ENCODE data around the gene IQSEC3. TPM values are rescaled to one million over a fixed set of nuclear protein-coding genes. Genes with fewer than 3 reads are reported as not detected.

IQSEC3 gene
- total and polyA plus RNA-seq, 2 donors from 2014 or later: 1.4 to 6.9 TPM

GRCh38 chr12:178829-179109 is 112.2 kb downstream of the IQSEC3 start:
- Histone ChIP-seq H3K4me1 (ENCODE audit: control insufficient read depth in 2 of 3, insufficient read depth in 2 of 3, low read depth in 1 of 3, low read length in 3 of 3) (peaks cover 3 to 53% (median 31%) of the 10 kb centered on the region in 3 donors), H3K9ac (ENCODE audit: low read length in 3 of 3) (no peak overlapping the region), H3K9me3 (ENCODE audit: control insufficient read depth in 2 of 3, insufficient read depth in 1 of 3, low read length in 3 of 3) (no peaks in the 10 kb centered on the region), H3K27me3 (ENCODE audit: control insufficient read depth, insufficient read depth, low read length) (no peaks in the 10 kb centered on the region), H3K36me3 (ENCODE audit: control insufficient read depth in 2 of 3, insufficient read depth in 3 of 3, low read length in 3 of 3) (no peaks in the 10 kb centered on the region), H3K4me3 (ENCODE audit: low read length in 3 of 3) (no peak overlapping the region), H3K27ac (ENCODE audit: low read depth in 2 of 2, low read length in 2 of 2) (peak overlapping the region in 1 of 2 donors; percentile 13)
- TF ChIP-seq, protein P1, sequence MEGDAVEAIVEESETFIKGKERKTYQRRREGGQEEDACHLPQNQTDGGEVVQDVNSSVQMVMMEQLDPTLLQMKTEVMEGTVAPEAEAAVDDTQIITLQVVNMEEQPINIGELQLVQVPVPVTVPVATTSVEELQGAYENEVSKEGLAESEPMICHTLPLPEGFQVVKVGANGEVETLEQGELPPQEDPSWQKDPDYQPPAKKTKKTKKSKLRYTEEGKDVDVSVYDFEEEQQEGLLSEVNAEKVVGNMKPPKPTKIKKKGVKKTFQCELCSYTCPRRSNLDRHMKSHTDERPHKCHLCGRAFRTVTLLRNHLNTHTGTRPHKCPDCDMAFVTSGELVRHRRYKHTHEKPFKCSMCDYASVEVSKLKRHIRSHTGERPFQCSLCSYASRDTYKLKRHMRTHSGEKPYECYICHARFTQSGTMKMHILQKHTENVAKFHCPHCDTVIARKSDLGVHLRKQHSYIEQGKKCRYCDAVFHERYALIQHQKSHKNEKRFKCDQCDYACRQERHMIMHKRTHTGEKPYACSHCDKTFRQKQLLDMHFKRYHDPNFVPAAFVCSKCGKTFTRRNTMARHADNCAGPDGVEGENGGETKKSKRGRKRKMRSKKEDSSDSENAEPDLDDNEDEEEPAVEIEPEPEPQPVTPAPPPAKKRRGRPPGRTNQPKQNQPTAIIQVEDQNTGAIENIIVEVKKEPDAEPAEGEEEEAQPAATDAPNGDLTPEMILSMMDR (IDR thresholded peaks at IDR 0.05; ENCODE audit: borderline replicate concordance, extremely low read depth, insufficient read depth): no peak
- intact Hi-C loops (cut with DNase I): no loop called here
- FAIRE-seq (no peak), DNase-seq (no peak)

DNA sequence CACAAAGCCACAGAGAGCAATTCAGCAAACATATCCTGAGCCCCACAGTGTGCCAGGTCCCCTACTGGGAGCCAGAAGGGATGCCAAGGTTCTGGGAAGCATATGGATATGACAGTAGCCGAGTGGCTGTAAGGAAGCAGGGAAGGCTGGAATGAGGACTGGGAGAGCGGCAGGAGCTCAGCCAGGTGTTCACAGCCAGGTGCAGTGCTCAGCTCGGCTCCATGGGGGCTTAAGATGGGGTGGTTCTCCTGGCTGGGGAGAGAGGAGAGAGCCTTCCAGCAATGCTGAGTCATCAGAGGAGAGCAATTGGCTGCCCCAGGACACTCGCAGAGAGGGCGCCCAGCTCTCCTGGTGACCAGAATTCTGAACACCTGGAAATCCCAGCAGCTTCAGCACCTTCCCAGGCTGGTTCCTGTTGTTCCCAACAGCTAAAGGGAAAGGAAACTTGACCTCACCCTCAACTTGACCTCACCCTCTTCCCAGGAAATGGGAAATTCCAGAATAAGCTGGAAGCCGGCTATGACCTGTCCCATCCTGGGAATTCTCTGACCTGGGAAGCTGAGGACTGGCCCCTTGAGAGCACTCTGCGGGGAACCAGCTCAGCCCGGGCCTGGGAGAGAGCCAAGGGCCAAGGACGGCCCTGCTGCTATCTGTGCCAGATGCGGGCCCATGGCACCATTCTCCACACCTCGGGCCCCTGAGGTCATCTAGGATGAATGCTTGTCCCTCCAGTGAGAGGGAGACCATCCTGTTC is 112.7 kb downstream of the IQSEC3 start:
- TF ChIP-seq, protein P1 (IDR thresholded peaks at IDR 0.05; ENCODE audit: borderline replicate concordance, extremely low read depth, insufficient read depth): no peak
- Histone ChIP-seq H3K9ac (ENCODE audit: low read length in 3 of 3) (no peak overlapping the region), H3K4me3 (ENCODE audit: low read length in 3 of 3) (no peak overlapping the region), H3K27ac (ENCODE audit: low read depth in 2 of 2, low read length in 2 of 2) (peak overlapping the region in 1 of 2 donors; percentile 13), H3K27me3 (ENCODE audit: control insufficient read depth, insufficient read depth, low read length) (no peaks in the 10 kb centered on the region), H3K9me3 (ENCODE audit: control insufficient read depth in 2 of 3, insufficient read depth in 1 of 3, low read length in 3 of 3) (no peaks in the 10 kb centered on the region), H3K36me3 (ENCODE audit: control insufficient read depth in 2 of 3, insufficient read depth in 3 of 3, low read length in 3 of 3) (no peaks in the 10 kb centered on the region), H3K4me1 (ENCODE audit: control insufficient read depth in 2 of 3, insufficient read depth in 2 of 3, low read depth in 1 of 3, low read length in 3 of 3) (peaks cover 3 to 48% (median 29%) of the 10 kb centered on the region in 3 donors)
- FAIRE-seq (no peak), DNase-seq (no peak)
- intact Hi-C loops (cut with DNase I): no loop called here

- DNase-seq (no peak), FAIRE-seq (no peak)
- intact Hi-C loops (cut with DNase I): no loop called here
- no peak overlapping the region for H3K4me3 ChIP-seq (ENCODE audit: low read length in 3 of 3)
- no peaks in the 10 kb centered on the region for H3K27me3 ChIP-seq (ENCODE audit: control insufficient read depth, insufficient read depth, low read length)
- peaks cover 3 to 46% (median 29%) of the 10 kb centered on the region in 3 donors for H3K4me1 ChIP-seq (ENCODE audit: control insufficient read depth in 2 of 3, insufficient read depth in 2 of 3, low read depth in 1 of 3, low read length in 3 of 3)
- no peaks in the 10 kb centered on the region for H3K36me3 ChIP-seq (ENCODE audit: control insufficient read depth in 2 of 3, insufficient read depth in 3 of 3, low read length in 3 of 3)
- no peak overlapping the region for H3K27ac ChIP-seq (ENCODE audit: low read depth in 2 of 2, low read length in 2 of 2)
- no peaks in the 10 kb centered on the region for H3K9me3 ChIP-seq (ENCODE audit: control insufficient read depth in 2 of 3, insufficient read depth in 1 of 3, low read length in 3 of 3)
- TF ChIP-seq, protein P1 (IDR thresholded peaks at IDR 0.05; ENCODE audit: borderline replicate concordance, extremely low read depth, insufficient read depth): no peak
- H3K9ac ChIP-seq (ENCODE audit: low read length in 3 of 3): no peak overlapping the region
Measured at GRCh38 chr12:179885-180284, 113.3 kb downstream of the IQSEC3 start.

Measured in kidney (tissue), 14 donors.